HFFc6 (cell line): ENCODE results near the gene PTPRN2. TPM values are rescaled to one million over a fixed set of nuclear protein-coding genes. Genes with fewer than 3 reads are reported as not detected.

Experiments used
- DNase-seq: peaks from one replicate; pipeline ENCODE4 v3.0.0-alpha.2; 2018
- H3K27ac Mint-ChIP-seq: 2 replicates; pipeline ENCODE4 v1.8.0; 2020; ENCODE audit warnings: mild to moderate bottlenecking, mixed read lengths
- H3K27me3 Mint-ChIP-seq: 2 replicates; pipeline ENCODE4 v1.8.0; 2021; ENCODE audit warnings: mild to moderate bottlenecking, moderate library complexity, mixed read lengths; ENCODE audit not compliant: insufficient read depth
- H3K36me3 Mint-ChIP-seq: 2 replicates; pipeline ENCODE4 v1.8.0; 2021; ENCODE audit warnings: low read depth, mixed read lengths
- H3K4me1 Mint-ChIP-seq: 2 replicates; pipeline ENCODE4 v1.8.0; 2020; ENCODE audit warnings: low read depth, mixed read lengths
- H3K4me3 Mint-ChIP-seq: 2 replicates; pipeline ENCODE4 v1.8.0; 2020; ENCODE audit warnings: mild to moderate bottlenecking, moderate library complexity, mixed read lengths
- H3K9me3 Mint-ChIP-seq: 2 replicates; pipeline ENCODE4 v1.8.0; 2020; ENCODE audit warnings: mild to moderate bottlenecking, mixed read lengths
- total RNA-seq, 6 experiments: library from RNA; stranded (reverse); fragmentation: NEBNext Ultra II Directional; extraction: Animal tissue kit (Norgen Biotek cat#: 25700); gene quantifications; 2 replicates in 1 of 6; 3 replicates in 5 of 6; pipeline ENCODE4 v1.2.3, GENCODE V29; 2021
- TF ChIP-seq, protein P1 (sequence below): fragments of 200-600 bp; sonication (generic); IDR thresholded peaks from 2 replicates; pipeline ENCODE4 v1.5.0; 2021; ENCODE audit warnings: antibody characterized with exemption, mild to moderate bottlenecking

The PTPRN2 gene
- total RNA-seq, 6 experiments from 2014 or later, result 0.05 to 0.27 (median 0.23) TPM

DNA sequence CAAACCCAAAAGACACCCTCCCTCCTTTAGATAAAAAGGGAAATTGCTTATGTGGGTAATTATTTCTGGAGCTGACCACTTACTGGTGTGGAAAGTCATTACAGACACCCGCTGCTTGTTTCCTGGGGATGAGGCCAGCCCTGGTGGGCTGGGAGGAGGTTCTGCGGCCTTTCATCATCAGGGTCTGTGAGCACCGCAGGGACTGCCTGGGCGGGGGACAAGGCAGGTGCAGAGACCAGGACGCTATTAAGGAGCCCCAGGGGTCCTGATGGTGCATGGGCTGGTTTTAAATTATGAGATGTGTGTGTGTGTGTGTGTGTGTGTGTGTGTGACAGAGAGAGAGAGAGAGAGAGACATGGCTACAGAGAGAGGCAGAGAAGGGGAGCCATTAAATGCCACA is 1079.6 kb downstream of the PTPRN2 start:
- Mint-ChIP-seq H3K36me3 (no peaks in the 10 kb centered on the region), H3K27me3 (peaks cover 3% of the 10 kb centered on the region), H3K9me3 (peaks cover 6% of the 10 kb centered on the region; the same call in 1 of the 2 replicates), H3K4me1 (peaks cover 8% of the 10 kb centered on the region), H3K4me3 (no peak overlapping the region), H3K27ac (no peak overlapping the region)
- TF ChIP-seq, protein P1, sequence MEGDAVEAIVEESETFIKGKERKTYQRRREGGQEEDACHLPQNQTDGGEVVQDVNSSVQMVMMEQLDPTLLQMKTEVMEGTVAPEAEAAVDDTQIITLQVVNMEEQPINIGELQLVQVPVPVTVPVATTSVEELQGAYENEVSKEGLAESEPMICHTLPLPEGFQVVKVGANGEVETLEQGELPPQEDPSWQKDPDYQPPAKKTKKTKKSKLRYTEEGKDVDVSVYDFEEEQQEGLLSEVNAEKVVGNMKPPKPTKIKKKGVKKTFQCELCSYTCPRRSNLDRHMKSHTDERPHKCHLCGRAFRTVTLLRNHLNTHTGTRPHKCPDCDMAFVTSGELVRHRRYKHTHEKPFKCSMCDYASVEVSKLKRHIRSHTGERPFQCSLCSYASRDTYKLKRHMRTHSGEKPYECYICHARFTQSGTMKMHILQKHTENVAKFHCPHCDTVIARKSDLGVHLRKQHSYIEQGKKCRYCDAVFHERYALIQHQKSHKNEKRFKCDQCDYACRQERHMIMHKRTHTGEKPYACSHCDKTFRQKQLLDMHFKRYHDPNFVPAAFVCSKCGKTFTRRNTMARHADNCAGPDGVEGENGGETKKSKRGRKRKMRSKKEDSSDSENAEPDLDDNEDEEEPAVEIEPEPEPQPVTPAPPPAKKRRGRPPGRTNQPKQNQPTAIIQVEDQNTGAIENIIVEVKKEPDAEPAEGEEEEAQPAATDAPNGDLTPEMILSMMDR, result no peak
- no peak for DNase-seq

DNA sequence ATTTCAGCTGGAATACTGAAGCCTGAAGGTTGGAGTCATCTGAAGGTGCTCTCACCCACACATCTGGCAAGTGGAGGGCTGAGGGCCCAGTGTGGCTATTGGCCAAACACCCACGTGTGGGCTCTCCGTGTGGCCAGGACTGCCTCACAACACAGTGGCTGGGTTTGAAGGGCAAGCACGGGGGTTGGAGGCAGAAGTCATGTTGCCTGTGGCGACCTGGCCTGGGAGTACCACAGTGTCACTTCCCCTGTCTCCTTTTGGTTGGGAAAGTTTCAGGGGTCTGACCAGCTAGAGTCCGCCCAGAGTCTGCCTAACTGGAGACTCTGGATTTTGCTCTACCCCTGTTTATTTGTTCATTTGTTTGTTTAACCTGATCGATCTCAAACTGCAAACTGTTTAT is 1081.4 kb downstream of the PTPRN2 start:
- Mint-ChIP-seq H3K4me1 (peaks cover 18% of the 10 kb centered on the region), H3K4me3 (no peak overlapping the region), H3K36me3 (no peaks in the 10 kb centered on the region), H3K9me3 (peaks cover 5% of the 10 kb centered on the region; the same call in 1 of the 2 replicates), H3K27ac (no peak overlapping the region), H3K27me3 (peaks cover 3% of the 10 kb centered on the region)
- no peak for DNase-seq
- TF ChIP-seq, protein P1, result no peak

DNA sequence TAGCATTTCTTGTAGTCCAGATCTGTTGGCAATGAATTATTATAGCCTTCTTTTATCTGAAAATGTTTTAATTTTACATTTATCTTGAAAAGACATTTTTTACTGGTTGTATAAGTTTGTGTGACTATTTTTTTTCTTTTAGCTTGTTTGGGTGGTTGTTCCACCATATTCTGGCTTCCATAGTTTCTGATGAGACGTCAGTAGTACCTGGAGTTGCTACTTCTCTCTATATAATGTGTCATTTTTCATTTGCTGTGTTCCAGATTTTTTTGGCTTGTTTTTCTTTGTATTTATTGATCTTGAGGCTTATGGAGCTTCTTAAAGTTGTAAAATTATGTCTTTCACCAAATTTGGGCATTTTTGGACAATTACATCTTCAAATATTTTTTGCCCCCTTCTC is 1082.0 kb downstream of the PTPRN2 start:
- H3K27ac Mint-ChIP-seq, result no peak overlapping the region
- peaks cover 5% of the 10 kb centered on the region; the same call in 1 of the 2 replicates for H3K9me3 Mint-ChIP-seq
- H3K36me3 Mint-ChIP-seq, result no peaks in the 10 kb centered on the region
- TF ChIP-seq, protein P1, result no peak
- H3K27me3 Mint-ChIP-seq, result peaks cover 3% of the 10 kb centered on the region
- no peak for DNase-seq
- peaks cover 18% of the 10 kb centered on the region for H3K4me1 Mint-ChIP-seq
- H3K4me3 Mint-ChIP-seq, result no peak overlapping the region

DNA sequence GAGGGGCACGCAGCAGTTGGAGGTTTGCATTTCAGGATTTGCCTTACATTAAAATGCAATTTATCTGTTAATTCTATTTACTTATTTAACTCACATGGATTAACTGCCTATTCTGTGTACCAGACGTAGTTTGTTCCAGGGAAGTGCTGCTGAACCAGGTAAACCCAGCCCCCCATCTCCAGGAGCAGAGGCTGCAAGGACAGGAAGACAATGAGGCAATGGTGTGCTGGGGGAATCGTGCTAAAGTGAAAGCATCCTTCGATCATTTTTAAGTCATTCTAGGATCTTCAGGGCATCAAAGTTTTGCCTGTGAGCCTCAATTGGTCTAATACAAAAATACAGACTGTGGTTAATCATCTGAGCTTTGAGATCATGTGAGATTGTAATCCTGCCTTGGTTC is 1084.4 kb downstream of the PTPRN2 start:
- TF ChIP-seq, protein P1, result no peak
- H3K4me3 Mint-ChIP-seq, result peak overlapping the region; percentile 77
- DNase-seq, result no peak
- peak overlapping the region; percentile 55 for H3K27ac Mint-ChIP-seq
- no peaks in the 10 kb centered on the region for H3K36me3 Mint-ChIP-seq
- H3K9me3 Mint-ChIP-seq, result peaks cover 8% of the 10 kb centered on the region; the same call in 1 of the 2 replicates
- peaks cover 7% of the 10 kb centered on the region for H3K27me3 Mint-ChIP-seq
- peaks cover 18% of the 10 kb centered on the region for H3K4me1 Mint-ChIP-seq

DNA sequence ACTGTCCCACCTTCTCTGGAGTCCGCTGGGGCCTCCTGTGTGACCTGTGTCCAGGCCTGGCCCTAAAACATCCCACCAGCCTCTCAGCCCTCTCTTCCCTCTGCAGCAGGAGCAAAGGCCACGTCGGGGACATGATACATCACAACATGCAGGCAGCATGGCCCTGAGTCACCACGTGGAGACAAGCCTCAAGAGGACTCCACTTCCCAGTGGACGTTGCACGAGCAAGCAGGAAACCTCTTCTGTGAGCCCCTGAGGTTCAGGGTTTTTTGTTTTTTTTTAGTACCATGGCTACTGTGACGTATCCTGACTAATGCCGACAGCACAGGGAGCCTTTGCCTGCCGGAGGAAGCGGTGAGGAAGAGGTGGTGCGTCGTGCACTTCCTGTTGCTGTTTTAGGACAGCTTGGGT is 1084.9 kb downstream of the PTPRN2 start:
- peak; percentile 28 for DNase-seq
- Mint-ChIP-seq H3K4me3 (peak overlapping the region; percentile 77), H3K27me3 (peaks cover 7% of the 10 kb centered on the region; the same call in 1 of the 2 replicates), H3K9me3 (peaks cover 8% of the 10 kb centered on the region; the same call in 1 of the 2 replicates), H3K27ac (peak overlapping the region; percentile 55), H3K36me3 (no peaks in the 10 kb centered on the region), H3K4me1 (peaks cover 18% of the 10 kb centered on the region)
- TF ChIP-seq, protein P1, result no peak
